ENCODE data around the gene POLA1. TPM values are rescaled to one million over a fixed set of nuclear protein-coding genes. Genes with fewer than 3 reads are reported as not detected.
A peak's percentile ranks its signal among the peaks of the same experiment; 100 is the strongest.

Gene POLA1
- total RNA-seq, 1 experiment from 2014 or later: 30.0 TPM

- Histone ChIP-seq H3K4me1 (replicated peaks) (no peaks in the 10 kb centered on the region), H3K36me3 (no peaks in the 10 kb centered on the region), H3K9me3 (replicated peaks) (no peaks in the 10 kb centered on the region), H3K4me3 (no peak overlapping the region), H3K27me3 (replicated peaks) (no peaks in the 10 kb centered on the region), H3K27ac (no peak overlapping the region)
- no peak for DNase-seq (ENCODE audit: low read depth in 1 of 2, low spot score in 2 of 2)
Measured at GRCh38 chrX:24890677-24891076, 197.0 kb downstream of the POLA1 start.

- Histone ChIP-seq H3K27ac (no peak overlapping the region), H3K36me3 (no peaks in the 10 kb centered on the region; the same call in 1 of the 2 replicates), H3K4me3 (no peak overlapping the region), H3K27me3 (replicated peaks) (no peaks in the 10 kb centered on the region), H3K9me3 (replicated peaks) (no peaks in the 10 kb centered on the region), H3K4me1 (replicated peaks) (no peaks in the 10 kb centered on the region)
- no peak for DNase-seq (ENCODE audit: low read depth in 1 of 2, low spot score in 2 of 2)
Measured at GRCh38 chrX:24899391-24899790, 205.7 kb downstream of the POLA1 start.

- H3K27me3 ChIP-seq (replicated peaks): no peaks in the 10 kb centered on the region
Measured at GRCh38 chrX:24900234-24900633, 206.5 kb downstream of the POLA1 start.

GRCh38 chrX:24902806-24903205, 209.1 kb downstream of the POLA1 start:
- Histone ChIP-seq H3K4me1 (replicated peaks) (no peaks in the 10 kb centered on the region), H3K4me3 (no peak overlapping the region), H3K27me3 (replicated peaks) (no peaks in the 10 kb centered on the region), H3K27ac (peak overlapping the region; percentile 32; the same call in 1 of the 2 replicates), H3K36me3 (no peaks in the 10 kb centered on the region; the same call in 1 of the 2 replicates), H3K9me3 (replicated peaks) (no peaks in the 10 kb centered on the region)
- no peak for DNase-seq (ENCODE audit: low read depth in 1 of 2, low spot score in 2 of 2)

More at GRCh38 chrX:24900234-24900633, 206.5 kb downstream of the POLA1 start:
- Histone ChIP-seq H3K36me3 (no peaks in the 10 kb centered on the region; the same call in 1 of the 2 replicates), H3K4me3 (no peak overlapping the region), H3K4me1 (replicated peaks) (no peaks in the 10 kb centered on the region), H3K27ac (no peak overlapping the region), H3K9me3 (replicated peaks) (no peaks in the 10 kb centered on the region)
- DNase-seq (ENCODE audit: low read depth in 1 of 2, low spot score in 2 of 2): no peak

DNA sequence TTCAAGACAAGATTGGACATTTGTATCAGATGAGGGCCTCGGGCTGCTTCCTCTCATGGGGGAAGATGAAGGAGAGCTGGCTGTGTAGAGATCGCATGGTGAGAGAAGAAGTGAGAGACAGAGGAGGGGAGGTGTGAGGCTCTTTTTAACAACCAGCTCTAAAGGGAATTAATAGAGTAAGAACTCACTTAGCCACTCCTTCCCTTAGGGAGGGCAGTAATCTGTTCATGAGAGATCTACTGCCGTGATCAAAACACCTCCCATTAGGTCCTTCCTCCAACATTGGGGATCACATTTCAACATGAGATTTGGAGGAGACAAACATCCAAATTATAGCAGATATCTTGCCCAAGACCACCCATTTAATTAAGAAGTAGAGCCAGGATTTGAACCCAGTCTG, 225.0 kb downstream of the POLA1 start:
- H3K4me1 ChIP-seq (replicated peaks): no peaks in the 10 kb centered on the region
- H3K36me3 ChIP-seq: no peaks in the 10 kb centered on the region
- H3K27ac ChIP-seq: no peak overlapping the region
- H3K27me3 ChIP-seq (replicated peaks): no peaks in the 10 kb centered on the region
- H3K4me3 ChIP-seq: no peak overlapping the region
- DNase-seq (ENCODE audit: low read depth in 1 of 2, low spot score in 2 of 2): no peak
- H3K9me3 ChIP-seq (replicated peaks): no peaks in the 10 kb centered on the region

GRCh38 chrX:24920769-24921168, 227.1 kb downstream of the POLA1 start:
- Histone ChIP-seq H3K4me3 (no peak overlapping the region), H3K36me3 (no peaks in the 10 kb centered on the region), H3K9me3 (replicated peaks) (no peaks in the 10 kb centered on the region), H3K4me1 (replicated peaks) (no peaks in the 10 kb centered on the region), H3K27me3 (replicated peaks) (no peaks in the 10 kb centered on the region), H3K27ac (no peak overlapping the region)
- no peak for DNase-seq (ENCODE audit: low read depth in 1 of 2, low spot score in 2 of 2)

GRCh38 chrX:24925430-24925829, 231.7 kb downstream of the POLA1 start:
- no peaks in the 10 kb centered on the region for H3K4me1 ChIP-seq (replicated peaks)
- H3K36me3 ChIP-seq: no peaks in the 10 kb centered on the region
- no peaks in the 10 kb centered on the region for H3K27me3 ChIP-seq (replicated peaks)
- H3K4me3 ChIP-seq: no peak overlapping the region
- DNase-seq (ENCODE audit: low read depth in 1 of 2, low spot score in 2 of 2): no peak
- no peaks in the 10 kb centered on the region for H3K9me3 ChIP-seq (replicated peaks)
- H3K27ac ChIP-seq: no peak overlapping the region

GRCh38 chrX:24927372-24927771, 233.7 kb downstream of the POLA1 start:
- Histone ChIP-seq H3K27me3 (replicated peaks) (no peaks in the 10 kb centered on the region), H3K4me1 (replicated peaks) (no peaks in the 10 kb centered on the region), H3K9me3 (replicated peaks) (no peaks in the 10 kb centered on the region), H3K27ac (no peak overlapping the region), H3K4me3 (no peak overlapping the region), H3K36me3 (no peaks in the 10 kb centered on the region)
- no peak for DNase-seq (ENCODE audit: low read depth in 1 of 2, low spot score in 2 of 2)

GRCh38 chrX:24928114-24928513, 234.4 kb downstream of the POLA1 start:
- Histone ChIP-seq H3K27ac (no peak overlapping the region), H3K4me3 (no peak overlapping the region), H3K9me3 (replicated peaks) (no peaks in the 10 kb centered on the region), H3K36me3 (no peaks in the 10 kb centered on the region), H3K4me1 (replicated peaks) (no peaks in the 10 kb centered on the region), H3K27me3 (replicated peaks) (no peaks in the 10 kb centered on the region)
- no peak for DNase-seq (ENCODE audit: low read depth in 1 of 2, low spot score in 2 of 2)

- no peak overlapping the region for H3K27ac ChIP-seq
- DNase-seq (ENCODE audit: low read depth in 1 of 2, low spot score in 2 of 2): no peak
Measured at GRCh38 chrX:24934279-24934678, 240.6 kb downstream of the POLA1 start.

DNA sequence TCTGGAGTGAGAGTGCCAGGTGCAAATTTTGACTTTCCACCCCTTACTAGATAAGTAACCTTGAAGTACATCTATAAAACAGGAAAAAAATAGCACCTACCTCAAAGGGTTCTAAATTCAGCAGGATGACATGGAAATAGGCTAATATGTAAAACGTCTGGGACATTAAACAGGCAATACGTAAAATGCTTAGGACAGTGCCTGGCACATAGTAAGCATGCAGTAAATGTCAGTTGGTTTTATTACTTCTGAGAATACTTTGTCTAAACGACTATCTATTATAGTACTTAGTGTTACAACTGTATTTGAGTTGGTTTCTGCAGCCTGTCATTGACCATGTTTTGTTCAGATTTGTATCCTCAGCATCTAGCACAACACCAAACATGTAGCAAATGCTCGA, 251.3 kb downstream of the POLA1 start:
- no peak overlapping the region for H3K4me3 ChIP-seq
- H3K27ac ChIP-seq: no peak overlapping the region
- no peak for DNase-seq (ENCODE audit: low read depth in 1 of 2, low spot score in 2 of 2)
- no peaks in the 10 kb centered on the region for H3K36me3 ChIP-seq
- no peaks in the 10 kb centered on the region for H3K4me1 ChIP-seq (replicated peaks)
- no peaks in the 10 kb centered on the region for H3K9me3 ChIP-seq (replicated peaks)
- H3K27me3 ChIP-seq (replicated peaks): no peaks in the 10 kb centered on the region

More at GRCh38 chrX:24934279-24934678, 240.6 kb downstream of the POLA1 start:
- no peaks in the 10 kb centered on the region for H3K9me3 ChIP-seq (replicated peaks)
- no peak overlapping the region for H3K4me3 ChIP-seq
- no peaks in the 10 kb centered on the region for H3K27me3 ChIP-seq (replicated peaks)
- no peaks in the 10 kb centered on the region for H3K4me1 ChIP-seq (replicated peaks)
- no peaks in the 10 kb centered on the region for H3K36me3 ChIP-seq

DNA sequence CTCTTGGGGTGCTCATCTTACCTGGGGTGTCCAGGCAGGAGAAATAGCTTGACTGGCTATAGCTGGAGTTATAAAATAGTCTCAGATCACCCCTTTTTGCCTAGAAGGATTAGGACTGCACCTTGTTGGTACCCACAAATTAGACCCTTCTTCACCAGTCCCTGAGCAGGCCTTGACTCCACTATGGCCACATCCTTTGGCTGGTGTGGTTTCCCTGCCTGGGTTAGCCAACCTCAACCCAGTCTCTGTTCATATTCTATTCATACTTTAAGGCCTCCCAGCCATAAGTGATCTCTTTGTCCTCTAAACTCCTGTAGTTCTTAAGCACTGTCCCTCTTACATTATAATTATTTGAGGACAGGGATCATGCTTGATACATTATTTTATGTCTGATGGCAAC, 252.7 kb downstream of the POLA1 start:
- DNase-seq (ENCODE audit: low read depth in 1 of 2, low spot score in 2 of 2): no peak
- Histone ChIP-seq H3K27ac (no peak overlapping the region), H3K4me1 (replicated peaks) (no peaks in the 10 kb centered on the region)

GRCh38 chrX:24954732-24955131, 261.0 kb downstream of the POLA1 start:
- Histone ChIP-seq H3K9me3 (replicated peaks) (no peaks in the 10 kb centered on the region), H3K36me3 (no peaks in the 10 kb centered on the region)

More for the DNA sequence above, 252.7 kb downstream of the POLA1 start:
- Histone ChIP-seq H3K9me3 (replicated peaks) (no peaks in the 10 kb centered on the region), H3K27me3 (replicated peaks) (no peaks in the 10 kb centered on the region), H3K4me3 (no peak overlapping the region), H3K36me3 (no peaks in the 10 kb centered on the region)

DNA sequence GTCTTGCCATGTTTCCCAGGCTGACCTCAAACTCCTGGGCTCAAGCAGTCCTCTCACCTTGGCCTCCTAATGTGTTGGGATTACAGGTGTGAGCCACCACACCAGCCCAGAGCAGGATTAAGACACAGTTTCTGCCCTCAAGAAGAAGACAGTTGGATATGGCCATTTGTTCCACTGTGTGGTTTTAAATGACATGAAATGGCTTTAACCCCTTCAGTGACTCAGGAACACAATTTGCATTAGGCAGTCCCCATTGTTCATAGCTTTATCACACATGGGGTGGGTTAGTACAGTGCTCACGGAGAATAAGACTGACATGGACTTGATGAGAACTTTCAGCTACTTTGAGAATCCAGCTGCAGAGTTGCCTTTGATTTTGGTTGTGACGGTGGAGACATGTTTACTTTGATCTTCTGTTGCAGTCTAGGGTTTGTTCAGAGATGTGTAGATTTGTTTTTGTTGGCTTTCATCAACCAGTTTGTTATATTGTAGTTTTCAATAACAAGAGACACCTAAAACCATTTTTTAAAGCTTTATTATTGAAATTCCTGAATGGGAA, 261.7 kb downstream of the POLA1 start:
- Histone ChIP-seq H3K27ac (no peak overlapping the region), H3K9me3 (replicated peaks) (no peaks in the 10 kb centered on the region), H3K36me3 (no peaks in the 10 kb centered on the region), H3K27me3 (replicated peaks) (no peaks in the 10 kb centered on the region), H3K4me3 (no peak overlapping the region), H3K4me1 (replicated peaks) (no peaks in the 10 kb centered on the region)
- no peak for DNase-seq (ENCODE audit: low read depth in 1 of 2, low spot score in 2 of 2)

More at GRCh38 chrX:24954732-24955131, 261.0 kb downstream of the POLA1 start:
- no peaks in the 10 kb centered on the region for H3K4me1 ChIP-seq (replicated peaks)
- no peak overlapping the region for H3K4me3 ChIP-seq
- no peak overlapping the region for H3K27ac ChIP-seq
- DNase-seq (ENCODE audit: low read depth in 1 of 2, low spot score in 2 of 2): no peak
- H3K27me3 ChIP-seq (replicated peaks): no peaks in the 10 kb centered on the region

DNA sequence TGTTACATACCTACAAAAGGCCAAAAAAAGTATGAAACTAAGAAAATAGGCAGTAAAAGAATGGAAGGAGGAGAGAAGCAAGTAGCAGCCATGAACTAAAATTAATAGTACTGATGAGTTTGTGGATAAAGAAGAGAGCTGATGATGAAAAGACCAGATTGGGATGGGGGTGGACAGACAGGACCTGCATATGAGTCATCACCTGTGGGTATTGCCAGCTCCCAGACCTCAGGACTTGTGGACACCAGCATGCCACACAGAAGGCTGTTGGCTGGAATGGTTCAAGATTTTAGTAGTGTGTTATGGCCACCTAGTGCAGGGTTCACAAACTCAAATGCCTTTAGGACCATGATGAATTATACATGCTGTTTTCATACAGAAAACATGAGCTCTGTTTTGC, 263.1 kb downstream of the POLA1 start:
- H3K4me1 ChIP-seq (replicated peaks): no peaks in the 10 kb centered on the region
- no peak for DNase-seq (ENCODE audit: low read depth in 1 of 2, low spot score in 2 of 2)
- no peaks in the 10 kb centered on the region for H3K36me3 ChIP-seq
- no peak overlapping the region for H3K4me3 ChIP-seq
- no peaks in the 10 kb centered on the region for H3K9me3 ChIP-seq (replicated peaks)
- H3K27ac ChIP-seq: no peak overlapping the region
- H3K27me3 ChIP-seq (replicated peaks): no peaks in the 10 kb centered on the region

Data from SJSA1 (cell line).